ENCODE results near the gene ALPK3. TPM values are rescaled to one million over a fixed set of nuclear protein-coding genes. Genes with fewer than 3 reads are reported as not detected.

The ALPK3 gene
- total RNA-seq, 1 experiment from 2014 or later, result 17.7 TPM

DNA sequence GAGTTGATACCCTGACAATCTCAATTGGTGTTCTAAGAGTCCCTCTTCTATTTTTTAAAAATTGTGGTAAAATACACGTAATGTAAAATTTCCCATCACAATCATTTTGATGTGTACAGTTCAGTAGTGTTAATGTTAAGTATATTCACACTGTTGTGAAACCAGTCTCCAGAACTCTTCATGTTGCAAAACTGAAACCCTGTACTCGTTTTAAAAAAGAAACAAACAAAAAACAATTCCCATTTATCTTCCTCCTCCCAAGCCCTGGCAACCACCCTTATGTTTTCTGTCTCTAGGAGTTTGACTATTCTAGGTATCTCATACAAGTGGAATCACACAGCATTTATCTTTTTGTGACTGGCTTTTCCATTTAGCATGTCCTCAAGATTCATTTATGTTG, 28.7 kb upstream of the ALPK3 start:
- no peaks in the 10 kb centered on the region for H3K27me3 Mint-ChIP-seq (ENCODE audit: low read depth)
- Histone ChIP-seq H3K9me3 (ENCODE audit: control insufficient read depth, low read depth, low read length) (no peaks in the 10 kb centered on the region), H2AK5ac (ENCODE audit: insufficient read length, low read length) (no peak overlapping the region), H2BK5ac (ENCODE audit: insufficient read length, low read length) (no peak overlapping the region), H3K79me2 (ENCODE audit: insufficient read depth, low read length) (no peaks in the 10 kb centered on the region), H2BK20ac (ENCODE audit: low read depth, low read length, poor library complexity, severe bottlenecking) (no peak overlapping the region), H4K91ac (ENCODE audit: insufficient read length, low read depth, low read length) (no peak overlapping the region), H2BK15ac (ENCODE audit: low read depth, low read length) (no peak overlapping the region), H3K14ac (ENCODE audit: insufficient read depth, low read length) (no peak overlapping the region), H3K4me2 (ENCODE audit: insufficient read depth, insufficient read length, low read length) (no peak overlapping the region), H3K23me2 (ENCODE audit: insufficient read length, low read depth, low read length, poor library complexity, severe bottlenecking) (no peaks in the 10 kb centered on the region), H2BK12ac (ENCODE audit: insufficient read length, low read depth, low read length) (no peak overlapping the region), H4K8ac (replicated peaks; ENCODE audit: insufficient read length, low read depth, low read length) (no peak overlapping the region), H3K18ac (ENCODE audit: insufficient read length, low read depth, low read length) (no peak overlapping the region), H3K4me1 (ENCODE audit: insufficient read depth, low read length) (no peaks in the 10 kb centered on the region; the same call in 1 of the 2 replicates), H2AFZ (ENCODE audit: low read length) (no peak overlapping the region), H3K9ac (ENCODE audit: extremely low read depth, insufficient read length, low read length) (no peak overlapping the region), H3K79me1 (ENCODE audit: insufficient read depth, low read depth, low read length, poor library complexity, severe bottlenecking) (peaks cover 7% of the 10 kb centered on the region), H2BK120ac (ENCODE audit: low read depth, low read length, poor library complexity, severe bottlenecking) (no peak overlapping the region), H3K4ac (ENCODE audit: low read depth, low read length) (no peak overlapping the region), H3K27me3 (ENCODE audit: insufficient read depth, low read length) (no peaks in the 10 kb centered on the region), H4K20me1 (ENCODE audit: control insufficient read depth, insufficient read depth, insufficient read length) (no peaks in the 10 kb centered on the region), H4K5ac (ENCODE audit: insufficient read length, low read depth, low read length) (no peak overlapping the region), H3K27ac (ENCODE audit: insufficient read length, low read depth, low read length) (no peak overlapping the region), H3K56ac (ENCODE audit: insufficient read length, low read depth, low read length) (no peak overlapping the region), H3T11ph (ENCODE audit: low read length) (no peak overlapping the region), H3K23ac (ENCODE audit: insufficient read length, low read depth, low read length) (no peak overlapping the region)
- no peaks in the 10 kb centered on the region for H3K9me3 Mint-ChIP-seq
- no peak overlapping the region for H3K4me3 Mint-ChIP-seq
- H3K4me1 Mint-ChIP-seq, result peaks cover 12 to 18% of the 10 kb centered on the region in 2 experiments
- H3K36me3 Mint-ChIP-seq (ENCODE audit: insufficient read depth in 1 of 3, low read depth in 3 of 3), result peaks cover 23 to 53% (median 32%) of the 10 kb centered on the region in 3 experiments
- TF ChIP-seq, protein P1, sequence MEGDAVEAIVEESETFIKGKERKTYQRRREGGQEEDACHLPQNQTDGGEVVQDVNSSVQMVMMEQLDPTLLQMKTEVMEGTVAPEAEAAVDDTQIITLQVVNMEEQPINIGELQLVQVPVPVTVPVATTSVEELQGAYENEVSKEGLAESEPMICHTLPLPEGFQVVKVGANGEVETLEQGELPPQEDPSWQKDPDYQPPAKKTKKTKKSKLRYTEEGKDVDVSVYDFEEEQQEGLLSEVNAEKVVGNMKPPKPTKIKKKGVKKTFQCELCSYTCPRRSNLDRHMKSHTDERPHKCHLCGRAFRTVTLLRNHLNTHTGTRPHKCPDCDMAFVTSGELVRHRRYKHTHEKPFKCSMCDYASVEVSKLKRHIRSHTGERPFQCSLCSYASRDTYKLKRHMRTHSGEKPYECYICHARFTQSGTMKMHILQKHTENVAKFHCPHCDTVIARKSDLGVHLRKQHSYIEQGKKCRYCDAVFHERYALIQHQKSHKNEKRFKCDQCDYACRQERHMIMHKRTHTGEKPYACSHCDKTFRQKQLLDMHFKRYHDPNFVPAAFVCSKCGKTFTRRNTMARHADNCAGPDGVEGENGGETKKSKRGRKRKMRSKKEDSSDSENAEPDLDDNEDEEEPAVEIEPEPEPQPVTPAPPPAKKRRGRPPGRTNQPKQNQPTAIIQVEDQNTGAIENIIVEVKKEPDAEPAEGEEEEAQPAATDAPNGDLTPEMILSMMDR (conservative IDR thresholded peaks at IDR 0.05), result no peak
- H3K27ac Mint-ChIP-seq, result no peak overlapping the region
- WGBS (ENCODE audit: extremely low coverage, insufficient read length, low lambda C conversion rate), result no CpG with 5 or more reads among the region's 2 CpGs
- DNase-seq, result no peak

All from H9 (cell line).